AG04450 (cell line): ENCODE results near the gene OXSR1. TPM values are rescaled to one million over a fixed set of nuclear protein-coding genes. Genes with fewer than 3 reads are reported as not detected.

Experiments
- CTCF ChIA-PET: fragments of 300-600, 350-600 bp; formaldehyde crosslinking; extraction: SDS; loops from one replicate; lab custom pipeline; 2022; ENCODE audit warnings: antibody characterized with exemption, inconsistent platforms; lab: Charles Lee
- POLR2A ChIA-PET: fragments of 350-600 bp; formaldehyde crosslinking; extraction: SDS; loops from one replicate; lab custom pipeline; 2021; ENCODE audit warnings: antibody characterized with exemption, inconsistent platforms; lab: Yijun Ruan, JAX
- DNase-seq: peaks from one replicate; pipeline ENCODE4 v3.0.0-alpha.2; 2011; ENCODE audit warnings: low read depth, low spot score
- H3K27ac ChIP-seq: one replicate; pipeline ENCODE4 v1.5.1; 2012; ENCODE audit warnings: low read depth, low read length, control low read depth
- H3K27me3 ChIP-seq: one replicate; pipeline ENCODE4 v1.6.0; 2012; ENCODE audit warnings: low read length; ENCODE audit not compliant: control insufficient read depth, insufficient read depth
- H3K4me3 ChIP-seq: 2 replicates; pipeline ENCODE4 v1.5.1; 2011; ENCODE audit warnings: mild to moderate bottlenecking, low read depth, low read length, control low read depth
- H3K9me3 ChIP-seq: 2 replicates; pipeline ENCODE4 v1.5.1; 2012; ENCODE audit warnings: low read length; ENCODE audit not compliant: control insufficient read depth, insufficient read depth
- polyA plus RNA-seq: library from polyadenylated mRNA; depleted of rRNA; stranded (reverse); fragments of >200 nt; gene quantifications from 2 replicates; pipeline ENCODE4 v1.2.3, GENCODE V29; 2011
- TF ChIP-seq, protein P1 (sequence below): IDR thresholded peaks from 2 replicates; pipeline ENCODE4 v1.5.1; 2011; ENCODE audit warnings: low read depth, low read length, control low read depth, inconsistent platforms

Gene OXSR1
- polyA plus RNA-seq, 1 experiment, result 42.3 TPM

DNA sequence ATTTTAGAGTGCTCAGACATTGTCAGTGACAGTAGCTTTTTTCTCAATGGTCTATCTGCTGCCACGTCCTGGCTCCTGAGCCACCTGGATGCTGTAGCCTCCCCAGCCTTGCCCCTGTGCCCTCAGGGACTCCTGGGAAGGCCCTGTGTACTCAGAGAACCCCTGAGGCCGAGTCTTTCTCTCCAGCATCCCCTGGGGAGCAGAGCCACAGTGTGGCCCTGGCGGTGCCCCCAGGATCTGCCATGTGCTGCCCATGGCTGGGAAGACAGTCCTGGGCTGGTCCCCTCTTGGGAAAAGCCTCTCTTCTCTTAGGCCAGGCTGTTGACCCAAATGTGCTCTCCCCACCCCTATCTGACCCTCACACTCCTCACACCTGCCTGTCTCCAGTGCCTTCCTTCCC lies 21.8 kb upstream of the OXSR1 start:
- TF ChIP-seq, protein P1, sequence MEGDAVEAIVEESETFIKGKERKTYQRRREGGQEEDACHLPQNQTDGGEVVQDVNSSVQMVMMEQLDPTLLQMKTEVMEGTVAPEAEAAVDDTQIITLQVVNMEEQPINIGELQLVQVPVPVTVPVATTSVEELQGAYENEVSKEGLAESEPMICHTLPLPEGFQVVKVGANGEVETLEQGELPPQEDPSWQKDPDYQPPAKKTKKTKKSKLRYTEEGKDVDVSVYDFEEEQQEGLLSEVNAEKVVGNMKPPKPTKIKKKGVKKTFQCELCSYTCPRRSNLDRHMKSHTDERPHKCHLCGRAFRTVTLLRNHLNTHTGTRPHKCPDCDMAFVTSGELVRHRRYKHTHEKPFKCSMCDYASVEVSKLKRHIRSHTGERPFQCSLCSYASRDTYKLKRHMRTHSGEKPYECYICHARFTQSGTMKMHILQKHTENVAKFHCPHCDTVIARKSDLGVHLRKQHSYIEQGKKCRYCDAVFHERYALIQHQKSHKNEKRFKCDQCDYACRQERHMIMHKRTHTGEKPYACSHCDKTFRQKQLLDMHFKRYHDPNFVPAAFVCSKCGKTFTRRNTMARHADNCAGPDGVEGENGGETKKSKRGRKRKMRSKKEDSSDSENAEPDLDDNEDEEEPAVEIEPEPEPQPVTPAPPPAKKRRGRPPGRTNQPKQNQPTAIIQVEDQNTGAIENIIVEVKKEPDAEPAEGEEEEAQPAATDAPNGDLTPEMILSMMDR, result no peak
- Histone ChIP-seq H3K9me3 (no peaks in the 10 kb centered on the region; the same call in none of the 2 replicates), H3K27me3 (no peaks in the 10 kb centered on the region), H3K27ac (no peak overlapping the region), H3K4me3 (no peak overlapping the region)
- POLR2A ChIA-PET, result no interaction called here
- CTCF ChIA-PET, result no interaction called here
- DNase-seq, result no peak

DNA sequence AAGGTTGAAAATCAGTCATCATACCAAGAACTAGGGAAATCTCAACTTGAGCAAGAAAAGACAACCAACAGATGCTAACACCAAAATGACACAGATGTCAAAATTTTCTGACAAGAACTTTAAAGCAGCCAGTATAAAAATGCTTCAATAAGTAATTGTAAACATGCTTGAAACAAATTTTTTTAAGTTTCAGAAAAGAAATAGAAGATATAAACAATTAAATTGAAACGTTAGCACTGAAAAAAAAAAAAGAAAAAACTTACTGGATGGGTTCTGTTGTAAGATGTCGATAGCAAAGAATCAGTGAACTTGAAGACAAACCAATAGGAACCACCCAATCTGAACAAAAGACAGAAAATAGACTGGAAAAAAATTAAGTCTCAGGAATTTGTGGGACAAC lies 18.8 kb upstream of the OXSR1 start:
- Histone ChIP-seq H3K4me3 (no peak overlapping the region), H3K9me3 (no peaks in the 10 kb centered on the region; the same call in 1 of the 2 replicates), H3K27me3 (no peaks in the 10 kb centered on the region), H3K27ac (no peak overlapping the region)
- POLR2A ChIA-PET, result no interaction called here
- no peak for DNase-seq
- TF ChIP-seq, protein P1, result no peak
- CTCF ChIA-PET, result no interaction called here

DNA sequence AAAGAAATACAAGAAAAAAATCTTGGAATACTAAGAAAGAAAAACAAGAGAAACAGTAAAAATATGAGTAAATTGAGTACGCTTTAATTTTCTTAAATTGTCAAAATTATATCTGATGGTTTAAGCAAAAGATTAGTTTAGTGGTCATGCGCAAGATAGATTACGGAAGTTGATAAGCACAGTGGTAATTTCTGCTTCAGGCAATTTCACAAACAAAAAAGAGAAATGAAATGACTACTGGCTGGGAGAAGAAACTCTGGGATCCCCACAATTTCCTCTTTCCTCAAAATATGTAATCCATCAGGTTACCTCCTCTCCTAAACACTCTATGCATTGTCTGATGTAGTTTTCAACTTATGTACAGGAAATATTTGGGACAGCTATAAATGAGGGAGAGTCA lies 17.9 kb upstream of the OXSR1 start:
- ChIA-PET POLR2A (no interaction called here), CTCF (no interaction called here)
- TF ChIP-seq, protein P1, result no peak
- Histone ChIP-seq H3K27ac (no peak overlapping the region), H3K27me3 (no peaks in the 10 kb centered on the region), H3K9me3 (no peaks in the 10 kb centered on the region; the same call in 1 of the 2 replicates), H3K4me3 (no peak overlapping the region)
- DNase-seq, result no peak

DNA sequence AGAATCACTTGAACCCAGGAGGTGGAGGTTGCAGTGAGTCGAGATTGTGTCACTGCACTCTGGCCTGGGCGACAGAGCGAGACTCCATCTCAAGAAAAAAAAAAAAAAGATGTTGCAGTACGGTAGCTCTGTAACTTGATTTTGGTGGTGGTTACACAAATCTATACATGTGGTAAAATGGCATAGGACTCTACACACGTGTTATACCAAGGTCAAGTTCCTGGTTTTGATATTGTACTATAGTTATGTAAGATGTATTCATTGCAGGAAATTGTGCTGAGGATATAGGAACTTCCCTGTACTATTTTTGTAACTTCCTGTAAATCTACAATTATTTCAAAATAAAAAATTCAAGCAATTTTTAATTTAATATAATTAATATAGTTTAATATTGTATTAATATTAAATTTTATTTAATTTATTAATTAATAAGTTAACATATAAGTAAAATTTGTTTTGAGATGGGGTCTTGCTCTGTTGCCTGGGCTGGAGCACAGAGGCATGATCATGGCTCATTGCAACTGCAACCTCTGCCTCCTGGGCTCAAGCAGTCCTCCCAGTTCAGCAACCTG lies 16.9 kb upstream of the OXSR1 start:
- no peaks in the 10 kb centered on the region for H3K27me3 ChIP-seq
- CTCF ChIA-PET, result interaction anchor here (0.7 kb wide), 1 partner anchor 332 kb away, joined by 3 read pairs; no protein-coding TSS in a partner anchor
- H3K27ac ChIP-seq, result no peak overlapping the region
- no peak for DNase-seq
- POLR2A ChIA-PET, result no interaction called here
- no peaks in the 10 kb centered on the region; the same call in 1 of the 2 replicates for H3K9me3 ChIP-seq
- no peak overlapping the region for H3K4me3 ChIP-seq
- TF ChIP-seq, protein P1, result no peak

DNA sequence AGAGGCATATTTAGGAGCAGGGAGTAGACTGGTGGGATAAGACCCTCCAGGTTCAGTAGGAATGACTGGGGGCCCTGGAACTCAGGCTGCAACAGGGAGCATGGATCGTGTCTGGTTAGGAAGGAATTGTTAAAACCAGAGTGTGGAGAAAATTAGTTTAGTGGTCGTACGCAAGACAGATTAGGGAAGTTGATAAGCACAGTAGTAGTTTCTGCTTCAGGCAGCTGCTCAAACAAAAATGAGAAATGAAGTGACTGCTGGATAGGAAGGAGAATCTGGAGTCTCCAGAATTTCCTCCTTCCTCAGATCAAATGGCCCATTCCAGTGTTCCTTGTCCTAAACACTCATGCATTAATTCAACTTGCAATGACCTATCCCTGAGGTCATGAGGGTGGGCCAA lies 15.6 kb upstream of the OXSR1 start:
- Histone ChIP-seq H3K9me3 (no peaks in the 10 kb centered on the region; the same call in 1 of the 2 replicates), H3K4me3 (no peak overlapping the region), H3K27me3 (no peaks in the 10 kb centered on the region), H3K27ac (no peak overlapping the region)
- TF ChIP-seq, protein P1, result no peak
- POLR2A ChIA-PET, result no interaction called here
- no peak for DNase-seq
- CTCF ChIA-PET, result no interaction called here
